Stomach smooth muscle (tissue), 2 donors: ENCODE measurements around the gene FOXJ3.

ENCODE experiments used
- H3K27ac ChIP-seq: one replicate; pipeline ENCODE4 v1.7.0; 2013; ENCODE audit warnings: mild to moderate bottlenecking, low read length, inconsistent platforms
- H3K27me3 ChIP-seq, 2 donors: one replicate each; pipeline ENCODE4 v1.7.0; 2013; ENCODE audit warnings: low read length in 2 of 2; ENCODE audit not compliant: insufficient read depth in 2 of 2, control insufficient read depth in 1 of 2
- H3K36me3 ChIP-seq, 2 donors: one replicate each; pipeline ENCODE4 v1.7.0; 2013; ENCODE audit warnings: low read length in 2 of 2; ENCODE audit not compliant: control insufficient read depth in 2 of 2, insufficient read depth in 2 of 2
- H3K4me1 ChIP-seq: one replicate; pipeline ENCODE4 v1.7.0; 2013; ENCODE audit warnings: low read length; ENCODE audit not compliant: control insufficient read depth, insufficient read depth
- H3K4me3 ChIP-seq, 2 donors: one replicate each; pipeline ENCODE4 v1.7.0; 2013; ENCODE audit warnings: low read length in 2 of 2
- H3K9ac ChIP-seq, 2 donors: one replicate each; pipeline ENCODE4 v1.7.0; 2013; ENCODE audit warnings: low read length in 2 of 2, mild to moderate bottlenecking in 1 of 2
- H3K9me3 ChIP-seq, 2 donors: one replicate each; pipeline ENCODE4 v1.7.0; 2013; ENCODE audit warnings: low read length in 2 of 2; ENCODE audit not compliant: control insufficient read depth in 2 of 2
- donor health status: healthy.
- donor health status: Pancreatic carcinoma.

Gene FOXJ3

DNA sequence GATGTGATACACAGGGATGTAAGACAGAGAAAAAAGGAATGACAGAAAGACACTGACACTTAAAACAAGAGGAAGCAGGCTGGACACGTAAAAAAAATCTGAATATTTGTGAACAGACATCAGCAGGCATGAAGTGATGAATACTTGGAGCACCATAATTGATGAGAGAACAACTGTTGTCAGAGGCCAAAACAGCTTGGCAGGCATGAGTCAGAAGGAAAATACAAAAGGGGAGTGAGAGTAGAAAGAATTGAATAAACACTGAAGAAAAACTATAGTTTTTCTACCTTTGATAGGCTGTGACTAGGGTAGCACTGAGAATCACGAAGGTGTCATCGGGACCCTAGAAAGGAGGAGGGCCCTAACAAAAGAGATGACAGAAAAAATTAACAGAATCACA lies 148.9 kb downstream of the FOXJ3 start:
- Histone ChIP-seq H3K27ac (no peak overlapping the region), H3K27me3 (no peaks in the 10 kb centered on the region), H3K36me3 (peaks cover 6 to 21% of the 10 kb centered on the region in 2 donors)

DNA sequence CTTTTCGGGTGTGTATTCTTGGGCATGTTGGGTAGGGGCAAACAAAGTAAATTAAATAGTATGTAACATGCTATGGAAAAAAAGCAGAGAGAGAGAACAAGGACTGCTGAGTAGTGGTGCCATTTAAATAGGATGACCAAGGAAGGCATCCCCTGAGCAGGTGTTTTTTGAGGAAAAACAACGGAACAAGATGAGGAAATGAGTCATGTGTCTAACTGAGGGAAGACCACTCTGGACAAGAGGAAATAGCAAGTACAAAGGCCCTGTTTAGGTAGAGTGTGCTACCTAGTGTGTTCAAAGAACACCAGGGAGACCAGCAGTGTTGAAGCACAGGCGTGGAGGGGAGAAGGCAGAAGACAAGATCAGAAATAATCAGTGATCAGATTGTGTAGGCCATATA lies 150.4 kb downstream of the FOXJ3 start:
- H3K36me3 ChIP-seq: peaks cover 6 to 11% of the 10 kb centered on the region in 2 donors
- H3K9ac ChIP-seq: no peak overlapping the region
- no peaks in the 10 kb centered on the region for H3K9me3 ChIP-seq
- H3K4me1 ChIP-seq: peaks cover 4% of the 10 kb centered on the region
- no peak overlapping the region for H3K4me3 ChIP-seq
- H3K27ac ChIP-seq: no peak overlapping the region
- H3K27me3 ChIP-seq: no peaks in the 10 kb centered on the region

More for the DNA sequence above, 148.9 kb downstream of the FOXJ3 start:
- Histone ChIP-seq H3K9me3 (no peaks in the 10 kb centered on the region), H3K4me1 (no peaks in the 10 kb centered on the region), H3K9ac (no peak overlapping the region), H3K4me3 (no peak overlapping the region)

DNA sequence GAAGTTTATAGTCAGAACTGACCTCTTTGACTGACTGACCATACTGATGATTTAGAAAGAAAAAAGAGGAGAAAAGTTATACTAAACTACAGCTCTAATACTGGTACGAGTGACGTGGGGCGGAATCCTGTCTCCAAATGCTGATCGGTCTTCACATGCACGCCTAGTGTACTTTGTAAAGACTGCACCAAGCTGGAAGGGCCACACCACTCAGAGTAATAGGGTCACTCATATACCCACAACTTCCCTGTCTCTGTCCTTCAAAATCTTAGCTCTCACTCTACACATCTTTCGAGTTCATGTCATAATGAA lies 151.1 kb downstream of the FOXJ3 start:
- peaks cover 6% of the 10 kb centered on the region in 2 donors for H3K36me3 ChIP-seq

DNA sequence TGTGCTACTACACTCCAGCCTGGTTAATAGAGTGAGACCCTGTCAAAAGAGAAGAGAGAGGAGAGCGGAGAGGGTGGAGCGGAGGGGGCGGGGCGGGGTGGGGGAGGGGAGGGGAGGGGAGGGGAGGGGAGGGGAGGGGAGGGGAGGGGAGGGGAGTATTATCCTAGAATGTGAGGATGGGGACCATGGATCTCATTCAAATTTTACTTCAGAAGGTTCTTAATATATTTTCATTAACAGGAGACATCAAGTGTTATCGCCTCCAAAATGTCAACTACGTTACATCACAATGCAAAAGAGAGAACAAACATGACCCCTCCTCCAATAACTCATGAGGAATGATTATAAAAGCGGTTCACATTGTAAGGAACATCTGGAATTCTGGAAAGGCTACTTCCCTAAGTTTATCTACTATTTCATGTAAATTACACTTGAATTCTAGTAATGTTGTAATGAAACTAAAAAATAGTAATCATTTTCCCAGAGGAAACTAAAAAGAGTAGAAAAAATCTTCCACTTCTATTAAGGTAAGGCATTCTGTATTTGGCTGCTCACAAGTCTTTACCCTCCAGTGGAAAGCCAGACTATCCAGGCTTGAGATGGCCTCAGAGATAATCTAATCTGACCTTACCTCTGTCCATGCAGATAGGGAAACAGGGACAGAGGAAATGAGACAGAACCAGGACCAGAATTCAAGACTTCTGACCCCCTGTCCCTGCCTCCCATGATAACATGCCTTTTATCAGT lies 151.7 kb downstream of the FOXJ3 start:
- H3K9ac ChIP-seq: no peak overlapping the region
- H3K4me3 ChIP-seq: no peak overlapping the region
- no peak overlapping the region for H3K27ac ChIP-seq
- H3K27me3 ChIP-seq: no peaks in the 10 kb centered on the region
- H3K4me1 ChIP-seq: peaks cover 5% of the 10 kb centered on the region
- peaks cover 2 to 6% of the 10 kb centered on the region in 2 donors for H3K36me3 ChIP-seq
- H3K9me3 ChIP-seq: no peaks in the 10 kb centered on the region

More for the DNA sequence above, 151.1 kb downstream of the FOXJ3 start:
- Histone ChIP-seq H3K9ac (no peak overlapping the region), H3K4me3 (no peak overlapping the region), H3K27ac (no peak overlapping the region), H3K4me1 (peaks cover 5% of the 10 kb centered on the region), H3K27me3 (no peaks in the 10 kb centered on the region), H3K9me3 (no peaks in the 10 kb centered on the region)

DNA sequence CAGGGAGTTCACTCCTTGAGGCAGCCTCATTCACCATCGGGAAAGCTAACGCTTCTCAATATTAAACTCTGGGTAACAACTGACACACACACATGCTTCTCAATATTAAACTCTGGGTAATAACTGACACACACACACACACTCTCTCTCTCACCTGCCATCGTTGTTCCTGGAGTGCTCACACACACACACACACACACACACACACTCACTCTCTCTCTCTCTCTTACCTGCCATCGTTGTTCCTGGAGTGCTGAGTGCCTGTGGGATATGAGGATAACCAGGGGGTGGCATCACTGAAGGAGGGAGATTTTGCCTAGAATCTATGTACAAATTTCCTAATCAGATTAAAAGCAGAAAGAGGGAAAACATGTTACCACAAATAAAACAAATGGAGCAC lies 153.3 kb downstream of the FOXJ3 start:
- no peak overlapping the region for H3K4me3 ChIP-seq
- peaks cover 0 to 6% of the 10 kb centered on the region in 2 donors for H3K36me3 ChIP-seq
- no peak overlapping the region for H3K27ac ChIP-seq
- peaks cover 8% of the 10 kb centered on the region for H3K4me1 ChIP-seq
- H3K27me3 ChIP-seq: no peaks in the 10 kb centered on the region
- H3K9ac ChIP-seq: no peak overlapping the region
- no peaks in the 10 kb centered on the region for H3K9me3 ChIP-seq

DNA sequence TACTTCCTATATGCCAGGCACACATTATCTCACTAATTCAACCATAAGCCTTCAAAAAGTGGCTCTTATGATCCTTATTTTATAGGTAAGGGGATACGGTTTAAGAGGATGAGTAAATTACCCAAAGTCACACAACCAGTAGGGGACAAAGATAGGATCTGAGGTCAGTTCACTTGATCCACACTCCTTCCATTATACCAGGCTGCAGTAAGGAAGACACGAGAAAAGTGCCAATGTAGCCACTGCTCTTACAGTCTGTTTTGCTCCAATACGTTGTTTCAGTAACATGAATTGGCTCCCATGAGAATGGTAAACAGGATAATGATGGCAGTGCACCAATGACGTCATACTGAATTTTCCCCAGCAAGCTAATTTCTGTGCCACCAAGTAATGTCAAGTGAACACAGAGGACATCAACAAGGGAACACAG lies 155.1 kb downstream of the FOXJ3 start:
- Histone ChIP-seq H3K27ac (no peak overlapping the region), H3K9ac (no peak overlapping the region), H3K36me3 (peaks cover under 1 to 6% of the 10 kb centered on the region in 2 donors), H3K4me3 (no peak overlapping the region), H3K9me3 (no peaks in the 10 kb centered on the region), H3K27me3 (no peaks in the 10 kb centered on the region), H3K4me1 (peaks cover 8% of the 10 kb centered on the region)

DNA sequence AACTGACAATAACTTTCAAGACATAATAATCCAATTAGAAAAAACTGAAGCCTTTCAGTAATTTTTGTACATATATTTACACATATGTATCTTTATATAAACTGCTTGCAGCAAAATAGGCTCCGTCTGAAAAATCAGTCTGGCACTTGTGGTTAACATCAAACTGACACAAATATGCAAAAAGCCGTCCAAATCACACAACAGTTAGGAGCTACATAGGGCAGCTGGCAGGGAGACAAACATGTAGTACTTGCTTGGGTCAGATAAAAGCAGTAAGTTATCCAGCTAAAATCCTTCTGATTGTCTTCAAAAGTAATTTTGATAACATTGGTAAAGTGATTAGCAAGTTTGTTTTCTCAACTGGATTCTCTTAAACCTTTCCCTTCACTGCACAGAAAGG lies 155.8 kb downstream of the FOXJ3 start:
- Histone ChIP-seq H3K27ac (no peak overlapping the region), H3K9ac (no peak overlapping the region), H3K9me3 (no peaks in the 10 kb centered on the region), H3K27me3 (no peaks in the 10 kb centered on the region), H3K36me3 (peaks cover 4 to 6% of the 10 kb centered on the region in 2 donors), H3K4me3 (no peak overlapping the region), H3K4me1 (peaks cover 8% of the 10 kb centered on the region)

DNA sequence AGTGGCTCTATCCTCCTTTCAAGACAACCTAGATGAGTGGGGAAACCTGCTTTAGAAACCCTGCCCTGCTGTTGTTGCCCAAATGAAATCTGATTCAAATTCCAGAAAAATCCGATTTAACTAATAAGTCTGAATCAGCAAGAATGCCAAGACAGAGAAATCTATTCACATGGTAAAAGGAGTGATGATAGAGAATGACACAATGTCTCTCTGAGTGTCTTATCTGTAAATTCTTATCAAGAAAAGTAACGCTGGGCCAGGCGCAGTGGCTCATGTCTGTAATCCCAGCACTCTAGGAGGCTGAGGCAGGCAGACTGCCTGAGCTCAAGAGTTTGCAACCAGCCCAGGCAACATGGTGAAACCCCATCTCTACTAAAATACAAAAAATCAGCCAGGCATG lies 156.8 kb downstream of the FOXJ3 start:
- Histone ChIP-seq H3K27me3 (no peaks in the 10 kb centered on the region), H3K27ac (no peak overlapping the region), H3K9ac (no peak overlapping the region), H3K36me3 (peaks cover 4 to 6% of the 10 kb centered on the region in 2 donors), H3K4me3 (no peak overlapping the region), H3K4me1 (peaks cover 14% of the 10 kb centered on the region), H3K9me3 (no peaks in the 10 kb centered on the region)

DNA sequence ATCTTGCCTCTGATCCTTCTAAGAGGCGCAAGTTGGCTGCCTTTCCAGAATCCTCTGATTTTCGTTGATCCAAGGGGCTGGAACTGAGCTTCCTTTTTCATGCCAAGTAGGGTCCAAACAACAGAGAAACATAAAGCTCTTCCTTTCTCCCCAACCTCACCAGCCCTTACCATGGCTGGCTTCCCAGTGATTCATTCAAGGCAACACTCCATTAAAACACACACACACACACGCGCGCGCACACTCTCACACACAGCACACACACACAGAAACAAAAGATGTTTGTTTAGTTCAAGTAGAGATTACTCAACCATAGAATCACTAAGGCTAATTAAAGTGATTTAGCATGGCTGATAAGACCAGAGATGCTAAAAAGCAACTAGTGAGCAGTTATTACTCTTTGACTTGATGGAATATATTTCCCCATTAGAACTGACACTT lies 157.5 kb downstream of the FOXJ3 start:
- H3K36me3 ChIP-seq: peaks cover 4 to 6% of the 10 kb centered on the region in 2 donors
- H3K27me3 ChIP-seq: no peaks in the 10 kb centered on the region
- H3K4me1 ChIP-seq: peaks cover 20% of the 10 kb centered on the region
- H3K9me3 ChIP-seq: no peaks in the 10 kb centered on the region
- H3K9ac ChIP-seq: no peak overlapping the region
- H3K4me3 ChIP-seq: no peak overlapping the region
- H3K27ac ChIP-seq: no peak overlapping the region

DNA sequence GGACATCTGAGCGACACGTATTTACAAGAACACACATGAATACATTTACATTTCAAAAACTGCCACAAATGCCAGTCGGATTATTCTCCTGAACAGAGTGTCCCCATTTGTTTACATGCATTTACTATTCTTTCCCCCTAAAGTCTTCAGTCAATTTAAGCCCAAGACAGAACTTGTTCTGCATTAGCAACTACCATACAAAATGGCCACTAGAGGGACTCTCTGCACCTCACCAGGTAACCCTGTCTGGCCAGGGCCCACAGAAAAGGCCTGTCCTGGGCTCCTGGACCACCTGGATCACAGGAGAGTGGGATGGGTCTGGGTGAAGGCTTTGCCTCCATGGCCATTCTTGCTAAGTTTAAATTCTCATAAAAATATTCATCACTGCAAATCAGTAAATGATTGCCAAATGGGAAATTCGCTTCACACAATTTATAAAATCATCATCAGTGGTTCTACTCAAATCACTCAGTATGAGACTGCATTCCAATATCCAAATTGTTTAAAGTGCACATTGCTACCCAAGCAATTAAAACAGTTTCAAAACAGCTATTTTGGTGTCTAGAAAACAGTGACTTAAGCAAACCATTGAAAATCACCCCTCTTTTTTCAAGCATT lies 158.0 kb downstream of the FOXJ3 start:
- H3K27ac ChIP-seq: no peak overlapping the region
- H3K4me1 ChIP-seq: peaks cover 22% of the 10 kb centered on the region

More for the DNA sequence above, 158.0 kb downstream of the FOXJ3 start:
- no peaks in the 10 kb centered on the region for H3K9me3 ChIP-seq
- H3K9ac ChIP-seq: no peak overlapping the region
- H3K27me3 ChIP-seq: no peaks in the 10 kb centered on the region
- peaks cover 4 to 6% of the 10 kb centered on the region in 2 donors for H3K36me3 ChIP-seq
- no peak overlapping the region for H3K4me3 ChIP-seq
